HepG2 (cell line): ENCODE measurements around the gene ESPN. TPM values are rescaled to one million over a fixed set of nuclear protein-coding genes. Genes with fewer than 3 reads are reported as not detected.

ENCODE experiments used
- AHR ChIP-seq: IDR thresholded peaks from 2 replicates; pipeline ENCODE4 v1.6.1; 2018; ENCODE audit warnings: missing genetic modification reagents, missing compliant biosample characterization
- ATAD3A ChIP-seq: sonication (generic); formaldehyde crosslinking; IDR thresholded peaks from 2 replicates; pipeline ENCODE4 v1.4.0; 2020; ENCODE audit warnings: missing genetic modification reagents
- CHD4 ChIP-seq: fragments of 200-600 bp; sonication (generic); IDR thresholded peaks from 2 replicates; pipeline ENCODE4 v1.7.0; 2017; ENCODE audit warnings: mild to moderate bottlenecking, low read length, borderline replicate concordance
- EED ChIP-seq: sonication (generic); formaldehyde crosslinking; IDR thresholded peaks from 2 replicates; pipeline ENCODE4 v1.5.0; 2020; ENCODE audit warnings: mild to moderate bottlenecking, missing genetic modification reagents
- ERF ChIP-seq: IDR thresholded peaks from 2 replicates; pipeline ENCODE4 v1.6.1; 2018; ENCODE audit warnings: missing biosample characterization, missing genetic modification reagents
- FOXJ3 ChIP-seq: sonication (generic); formaldehyde crosslinking; IDR thresholded peaks from 2 replicates; pipeline ENCODE4 v1.4.0; 2020; ENCODE audit warnings: missing genetic modification reagents, mild to moderate bottlenecking, borderline replicate concordance
- HNRNPL ChIP-seq: fragments of 200-400 bp; formaldehyde crosslinking; IDR thresholded peaks from 2 replicates; pipeline ENCODE4 v1.6.1; 2017; ENCODE audit warnings: mild to moderate bottlenecking, low read depth, low read length
- KDM1A ChIP-seq: IDR thresholded peaks from 2 replicates; pipeline ENCODE4 v1.6.1; 2016; ENCODE audit warnings: missing compliant biosample characterization
- PHF8 ChIP-seq: sonication (generic); formaldehyde crosslinking; IDR thresholded peaks from 2 replicates; pipeline ENCODE4 v1.5.0; 2020; ENCODE audit warnings: missing genetic modification reagents
- RBAK ChIP-seq: sonication (generic); formaldehyde crosslinking; IDR thresholded peaks from 2 replicates; pipeline ENCODE4 v1.5.1; 2020; ENCODE audit warnings: mild to moderate bottlenecking, missing genetic modification reagents
- SIN3A ChIP-seq: IDR thresholded peaks from 2 replicates; pipeline ENCODE4 v1.6.1; 2011; ENCODE audit warnings: low read depth, mild to moderate bottlenecking, control low read depth, low read length, borderline replicate concordance
- U2AF1 ChIP-seq: fragments of 200-400 bp; formaldehyde crosslinking; optimal IDR thresholded peaks from 2 replicates; pipeline ENCODE3; 2017; ENCODE audit warnings: mild to moderate bottlenecking, low read depth, low read length
- ZNF317 ChIP-seq: sonication (generic); formaldehyde crosslinking; IDR thresholded peaks from 2 replicates; pipeline ENCODE4 v1.5.0; 2020; ENCODE audit warnings: mild to moderate bottlenecking, missing genetic modification reagents
- ZNF34 ChIP-seq: sonication (generic); formaldehyde crosslinking; IDR thresholded peaks from 2 replicates; pipeline ENCODE4 v1.4.0; 2020; ENCODE audit warnings: mild to moderate bottlenecking, missing genetic modification reagents, borderline replicate concordance
- ZNF501 ChIP-seq: sonication (generic); formaldehyde crosslinking; IDR thresholded peaks from 2 replicates; pipeline ENCODE4 v1.5.1; 2020; ENCODE audit warnings: mild to moderate bottlenecking, moderate library complexity, missing genetic modification reagents
- ZNF552 ChIP-seq: sonication (generic); formaldehyde crosslinking; IDR thresholded peaks from 2 replicates; pipeline ENCODE4 v1.9.0; 2022; ENCODE audit warnings: missing genetic modification reagents, mild to moderate bottlenecking, borderline replicate concordance
- ZNF747 ChIP-seq: sonication (generic); formaldehyde crosslinking; IDR thresholded peaks from 2 replicates; pipeline ENCODE4 v1.8.1; 2023; ENCODE audit warnings: missing genetic modification reagents, mild to moderate bottlenecking, borderline replicate concordance
- polyA plus RNA-seq, 8 experiments: library from polyadenylated mRNA; depleted of rRNA in 3 of 8; stranded (reverse) in 7 of 8; unstranded in 1 of 8; fragments of >200 nt; fragmentation: Illumina TruSeq in 4 of 8; extraction: Trizol in 4 of 8; gene quantifications; 2 replicates each; pipeline versions ENCODE4 v1.2.1 to v1.2.3, GENCODE V29; 2011 to 2016; ENCODE audit warnings: low read depth in 4 of 8, missing spikeins in 1 of 8, mixed read lengths in 1 of 8; ENCODE audit not compliant: insufficient read depth in 1 of 8
- total RNA-seq, 5 experiments: library from RNA; depleted of rRNA; stranded (reverse); fragments of >200 nt; fragmentation: Illumina TruSeq; extraction: Trizol; gene quantifications; 2 replicates each; pipeline ENCODE4 v1.2.3, GENCODE V29; 2016; ENCODE audit warnings: low read depth in 1 of 5
- TF ChIP-seq, protein P1 (sequence below): sonication (generic); formaldehyde crosslinking; IDR thresholded peaks from 2 replicates; pipeline ENCODE4 v1.4.0; 2020; ENCODE audit warnings: mild to moderate bottlenecking, low read depth, missing genetic modification reagents
- TF ChIP-seq, protein P2 (sequence below): sonication (generic); formaldehyde crosslinking; IDR thresholded peaks from 2 replicates; pipeline ENCODE4 v1.5.1; 2020; ENCODE audit warnings: mild to moderate bottlenecking, missing genetic modification reagents, borderline replicate concordance
- TF ChIP-seq, protein P3 (sequence below): sonication (generic); formaldehyde crosslinking; IDR thresholded peaks from 2 replicates; pipeline ENCODE4 v1.9.0; 2021; ENCODE audit warnings: missing genetic modification reagents, borderline replicate concordance
- TF ChIP-seq, protein P4 (sequence below): sonication (generic); formaldehyde crosslinking; IDR thresholded peaks from 2 replicates; pipeline ENCODE4 v1.5.0; 2020; ENCODE audit warnings: mild to moderate bottlenecking, missing genetic modification reagents, borderline replicate concordance

The ESPN gene
- total and polyA plus RNA-seq, 2 of the 13 experiments (the other 11 are each of a cell fraction or from before 2014, with no cell fraction given) = 48.6 to 54.2 TPM

GRCh38 chr1:6490181-6491080, 65.9 kb downstream of the ESPN start (continued):
- TF ChIP-seq, protein P1, sequence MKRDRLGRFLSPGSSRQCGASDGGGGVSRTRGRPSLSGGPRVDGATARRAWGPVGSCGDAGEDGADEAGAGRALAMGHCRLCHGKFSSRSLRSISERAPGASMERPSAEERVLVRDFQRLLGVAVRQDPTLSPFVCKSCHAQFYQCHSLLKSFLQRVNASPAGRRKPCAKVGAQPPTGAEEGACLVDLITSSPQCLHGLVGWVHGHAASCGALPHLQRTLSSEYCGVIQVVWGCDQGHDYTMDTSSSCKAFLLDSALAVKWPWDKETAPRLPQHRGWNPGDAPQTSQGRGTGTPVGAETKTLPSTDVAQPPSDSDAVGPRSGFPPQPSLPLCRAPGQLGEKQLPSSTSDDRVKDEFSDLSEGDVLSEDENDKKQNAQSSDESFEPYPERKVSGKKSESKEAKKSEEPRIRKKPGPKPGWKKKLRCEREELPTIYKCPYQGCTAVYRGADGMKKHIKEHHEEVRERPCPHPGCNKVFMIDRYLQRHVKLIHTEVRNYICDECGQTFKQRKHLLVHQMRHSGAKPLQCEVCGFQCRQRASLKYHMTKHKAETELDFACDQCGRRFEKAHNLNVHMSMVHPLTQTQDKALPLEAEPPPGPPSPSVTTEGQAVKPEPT (CRISPR knock-in tag) = 0 out of 2 replicates have a peak, but pooled peaks have one; percentile 70
- TF ChIP-seq ZNF501 (CRISPR knock-in tag) (peak; percentile 36; the same call in 1 of the 2 replicates), ZNF747 (CRISPR knock-in tag) (no peak), FOXJ3 (no peak), PHF8 (CRISPR knock-in tag) (peak; percentile 69), ZNF317 (no peak), RBAK (CRISPR knock-in tag) (no peak), U2AF1 (no peak), HNRNPL (no peak), SIN3A (0 out of 2 replicates have a peak, but pooled peaks have one; percentile 11), KDM1A (CRISPR knock-in tag) (0 out of 2 replicates have a peak, but pooled peaks have one; percentile 25), ERF (CRISPR knock-in tag) (peak; percentile 13; the same call in 1 of the 2 replicates), ATAD3A (CRISPR knock-in tag) (no peak), AHR (CRISPR knock-in tag) (no peak), CHD4 (no peak), EED (CRISPR knock-in tag) (peak; percentile 73; the same call in 1 of the 2 replicates), ZNF552 (CRISPR knock-in tag) (0 out of 2 replicates have a peak, but pooled peaks have one; percentile 9), ZNF34 (CRISPR knock-in tag) (0 out of 2 replicates have a peak, but pooled peaks have one; percentile 80)
- TF ChIP-seq, protein P2, sequence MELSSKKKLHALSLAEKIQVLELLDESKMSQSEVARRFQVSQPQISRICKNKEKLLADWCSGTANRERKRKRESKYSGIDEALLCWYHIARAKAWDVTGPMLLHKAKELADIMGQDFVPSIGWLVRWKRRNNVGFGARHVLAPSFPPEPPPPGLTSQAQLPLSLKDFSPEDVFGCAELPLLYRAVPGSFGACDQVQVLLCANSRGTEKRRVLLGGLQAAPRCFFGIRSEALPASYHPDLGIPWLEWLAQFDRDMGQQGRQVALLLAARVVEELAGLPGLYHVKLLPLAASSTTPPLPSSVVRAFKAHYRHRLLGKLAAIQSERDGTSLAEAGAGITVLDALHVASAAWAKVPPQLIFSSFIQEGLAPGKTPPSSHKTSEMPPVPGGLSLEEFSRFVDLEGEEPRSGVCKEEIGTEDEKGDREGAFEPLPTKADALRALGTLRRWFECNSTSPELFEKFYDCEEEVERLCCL (CRISPR knock-in tag) = no peak
- TF ChIP-seq, protein P3, sequence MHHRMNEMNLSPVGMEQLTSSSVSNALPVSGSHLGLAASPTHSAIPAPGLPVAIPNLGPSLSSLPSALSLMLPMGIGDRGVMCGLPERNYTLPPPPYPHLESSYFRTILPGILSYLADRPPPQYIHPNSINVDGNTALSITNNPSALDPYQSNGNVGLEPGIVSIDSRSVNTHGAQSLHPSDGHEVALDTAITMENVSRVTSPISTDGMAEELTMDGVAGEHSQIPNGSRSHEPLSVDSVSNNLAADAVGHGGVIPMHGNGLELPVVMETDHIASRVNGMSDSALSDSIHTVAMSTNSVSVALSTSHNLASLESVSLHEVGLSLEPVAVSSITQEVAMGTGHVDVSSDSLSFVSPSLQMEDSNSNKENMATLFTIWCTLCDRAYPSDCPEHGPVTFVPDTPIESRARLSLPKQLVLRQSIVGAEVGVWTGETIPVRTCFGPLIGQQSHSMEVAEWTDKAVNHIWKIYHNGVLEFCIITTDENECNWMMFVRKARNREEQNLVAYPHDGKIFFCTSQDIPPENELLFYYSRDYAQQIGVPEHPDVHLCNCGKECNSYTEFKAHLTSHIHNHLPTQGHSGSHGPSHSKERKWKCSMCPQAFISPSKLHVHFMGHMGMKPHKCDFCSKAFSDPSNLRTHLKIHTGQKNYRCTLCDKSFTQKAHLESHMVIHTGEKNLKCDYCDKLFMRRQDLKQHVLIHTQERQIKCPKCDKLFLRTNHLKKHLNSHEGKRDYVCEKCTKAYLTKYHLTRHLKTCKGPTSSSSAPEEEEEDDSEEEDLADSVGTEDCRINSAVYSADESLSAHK (CRISPR knock-in tag) = no peak
- TF ChIP-seq, protein P4, sequence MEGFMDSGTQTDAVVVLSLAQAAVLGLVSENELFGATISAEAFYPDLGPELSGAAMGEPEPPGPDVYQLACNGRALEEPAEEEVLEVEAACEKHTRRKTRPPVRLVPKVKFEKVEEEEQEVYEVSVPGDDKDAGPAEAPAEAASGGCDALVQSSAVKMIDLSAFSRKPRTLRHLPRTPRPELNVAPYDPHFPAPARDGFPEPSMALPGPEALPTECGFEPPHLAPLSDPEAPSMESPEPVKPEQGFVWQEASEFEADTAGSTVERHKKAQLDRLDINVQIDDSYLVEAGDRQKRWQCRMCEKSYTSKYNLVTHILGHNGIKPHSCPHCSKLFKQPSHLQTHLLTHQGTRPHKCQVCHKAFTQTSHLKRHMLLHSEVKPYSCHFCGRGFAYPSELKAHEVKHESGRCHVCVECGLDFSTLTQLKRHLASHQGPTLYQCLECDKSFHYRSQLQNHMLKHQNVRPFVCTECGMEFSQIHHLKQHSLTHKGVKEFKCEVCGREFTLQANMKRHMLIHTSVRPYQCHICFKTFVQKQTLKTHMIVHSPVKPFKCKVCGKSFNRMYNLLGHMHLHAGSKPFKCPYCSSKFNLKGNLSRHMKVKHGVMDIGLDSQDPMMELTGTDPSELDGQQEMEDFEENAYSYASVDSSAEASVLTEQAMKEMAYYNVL = peak; percentile 12; the same call in 1 of the 2 replicates
